OCI-LY7 (cell line): ENCODE results near the gene CD22. TPM values are rescaled to one million over a fixed set of nuclear protein-coding genes. Genes with fewer than 3 reads are reported as not detected.
"Not testable (repeated sequence)": the region's sequence is repeated elsewhere in the genome, so short reads cannot be mapped to it uniquely, and the experiment has no call there.

ENCODE experiments used
- BruUV-seq: library from RNA; stranded (reverse); fragments of 400-500 nt; replicated peaks from 2 replicates; lab custom pipeline; 2021; lab: Mats Ljungman, UMichigan
- CTCF ChIA-PET: fragments of 300-600 bp; sonication (Branson Sonifier 250); formaldehyde crosslinking; loops from one replicate; lab custom pipeline; 2022; ENCODE audit warnings: antibody characterized with exemption; ENCODE audit not compliant: unreplicated experiment; lab: Charles Lee
- POLR2A ChIA-PET: fragments of 300-600 bp; sonication (Branson Sonifier 250); formaldehyde crosslinking; loops from one replicate; lab custom pipeline; 2022; ENCODE audit warnings: antibody characterized with exemption; lab: Charles Lee
- DNase-seq: peaks from one replicate; pipeline ENCODE4 v3.0.0-alpha.2; 2015; ENCODE audit warnings: low spot score
- H2AFZ ChIP-seq: fragments of 200-600 bp; sonication (generic), shearing (Covaris generic); 2 replicates; pipeline ENCODE4 v1.6.1; 2014; ENCODE audit warnings: mild to moderate bottlenecking, antibody characterized with exemption, low read length, moderate library complexity
- H3K27ac ChIP-seq: fragments of 200-600 bp; sonication (generic); 2 replicates; pipeline ENCODE4 v1.5.1; 2014; ENCODE audit warnings: mixed run types, low read depth, mild to moderate bottlenecking, moderate library complexity, low read length, inconsistent platforms; ENCODE audit not compliant: poor library complexity, severe bottlenecking
- H3K36me3 ChIP-seq: fragments of 200-600 bp; sonication (generic); 2 replicates; pipeline ENCODE4 v1.6.1; 2014; ENCODE audit warnings: mild to moderate bottlenecking, antibody characterized with exemption, low read length, moderate library complexity, mixed read lengths; ENCODE audit not compliant: insufficient read depth
- H3K4me1 ChIP-seq: fragments of 200-600 bp; sonication (generic); 2 replicates; pipeline ENCODE4 v1.5.1; 2014; ENCODE audit warnings: mild to moderate bottlenecking, low read length; ENCODE audit not compliant: insufficient read depth, poor library complexity, severe bottlenecking
- H3K4me2 ChIP-seq: fragments of 200-600 bp; sonication (generic); 2 replicates; pipeline ENCODE4 v1.6.1; 2014; ENCODE audit warnings: mild to moderate bottlenecking, low read length
- H3K4me3 ChIP-seq: fragments of 200-600 bp; sonication (generic); 2 replicates; pipeline ENCODE4 v1.5.1; 2014; ENCODE audit warnings: mild to moderate bottlenecking, low read depth, low read length; ENCODE audit not compliant: poor library complexity, severe bottlenecking
- H3K79me2 ChIP-seq: fragments of 200-600 bp; sonication (generic); 2 replicates; pipeline ENCODE4 v1.6.1; 2016; ENCODE audit warnings: low read depth, mild to moderate bottlenecking, low read length, moderate library complexity, mixed read lengths; ENCODE audit not compliant: insufficient read depth
- H3K9me2 ChIP-seq: fragments of 200-600 bp; sonication (generic); 2 replicates; pipeline ENCODE4 v1.6.1; 2016; ENCODE audit warnings: mild to moderate bottlenecking, low read length, mixed read lengths; ENCODE audit not compliant: insufficient read depth
- H3K9me3 ChIP-seq: fragments of 200-600 bp; sonication (generic); 2 replicates; pipeline ENCODE4 v1.6.1; 2014; ENCODE audit warnings: mild to moderate bottlenecking, mixed run types, low read length, mixed read lengths
- H4K20me1 ChIP-seq: fragments of 200-600 bp; sonication (generic); 2 replicates; pipeline ENCODE4 v1.6.1; 2014; ENCODE audit warnings: mild to moderate bottlenecking, antibody characterized with exemption, low read length, moderate library complexity, mixed read lengths; ENCODE audit not compliant: insufficient read depth
- EZH2phosphoT487 ChIP-seq: fragments of 200-600 bp; sonication (generic); IDR thresholded peaks from 2 replicates; pipeline ENCODE4 v1.6.1; 2018; ENCODE audit warnings: low read depth, borderline replicate concordance, mild to moderate bottlenecking, mixed run types, antibody characterized with exemption, low read length, moderate library complexity, mixed read lengths
- intact Hi-C: fragments of 100-400 bp; cut with micrococcal nuclease; formaldehyde crosslinking; loops from one replicate; pipeline ENCODE4 v1.10.0; 2022; ENCODE audit not compliant: unreplicated experiment
- total RNA-seq, 2 experiments: library from RNA; depleted of rRNA in 1 of 2; stranded (reverse); fragments of >200 nt in 1 of 2; shearing (Covaris generic) in 1 of 2; gene quantifications; 2 replicates each; pipeline ENCODE4 v1.2.3, GENCODE V29; 2014 to 2022
- TF ChIP-seq, protein P1 (sequence below): fragments of 200-600 bp; sonication (generic); conservative IDR thresholded peaks from 2 replicates; pipeline ENCODE4 v1.5.1; 2014; ENCODE audit warnings: mild to moderate bottlenecking, antibody characterized with exemption, low read length, moderate library complexity, mixed read lengths

The CD22 gene
- total RNA-seq, 2 experiments from 2014 or later: 413 to 972 TPM

DNA sequence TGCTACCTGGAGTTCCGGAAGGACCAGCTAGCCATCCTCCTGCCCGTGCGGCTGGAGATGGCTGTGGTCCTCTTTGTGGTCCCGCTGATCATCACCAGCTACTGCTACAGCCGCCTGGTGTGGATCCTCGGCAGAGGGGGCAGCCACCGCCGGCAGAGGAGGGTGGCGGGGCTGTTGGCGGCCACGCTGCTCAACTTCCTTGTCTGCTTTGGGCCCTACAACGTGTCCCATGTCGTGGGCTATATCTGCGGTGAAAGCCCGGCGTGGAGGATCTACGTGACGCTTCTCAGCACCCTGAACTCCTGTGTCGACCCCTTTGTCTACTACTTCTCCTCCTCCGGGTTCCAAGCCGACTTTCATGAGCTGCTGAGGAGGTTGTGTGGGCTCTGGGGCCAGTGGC, 30.4 kb downstream of the CD22 start:
- H3K4me1 ChIP-seq, H3K27ac ChIP-seq, H2AFZ ChIP-seq, CTCF ChIA-PET, H3K4me2 ChIP-seq, H3K9me3 ChIP-seq, intact Hi-C loops, H3K79me2 ChIP-seq, BruUV-seq, H3K36me3 ChIP-seq, H3K9me2 ChIP-seq, POLR2A ChIA-PET, H3K4me3 ChIP-seq, H4K20me1 ChIP-seq, DNase-seq: not testable (repeated sequence)

DNA sequence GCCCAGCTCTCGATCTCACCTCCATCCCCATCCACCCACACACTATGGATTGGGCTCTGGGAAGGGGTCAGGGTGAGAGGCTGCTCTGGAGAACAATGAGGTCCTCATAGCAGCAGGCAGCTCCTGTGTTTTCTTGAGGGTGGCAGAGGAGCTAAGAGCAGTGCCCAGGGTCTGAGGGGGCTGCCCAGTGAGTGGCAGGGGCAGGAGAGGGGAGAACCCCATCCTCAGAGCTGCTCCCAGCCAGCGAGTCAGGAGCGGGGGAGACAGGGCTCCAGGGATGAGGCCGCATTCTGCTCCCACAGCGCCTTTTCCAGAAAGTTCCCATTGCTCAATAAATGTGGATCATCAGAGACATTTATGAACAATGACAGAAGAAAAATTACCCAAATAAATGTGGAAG, 31.1 kb downstream of the CD22 start:
- H4K20me1 ChIP-seq, H3K9me2 ChIP-seq, CTCF ChIA-PET, H3K27ac ChIP-seq, BruUV-seq, H3K4me3 ChIP-seq, H3K4me2 ChIP-seq, H3K79me2 ChIP-seq, H3K4me1 ChIP-seq, DNase-seq, H2AFZ ChIP-seq, H3K9me3 ChIP-seq, POLR2A ChIA-PET, intact Hi-C loops, H3K36me3 ChIP-seq: not testable (repeated sequence)

DNA sequence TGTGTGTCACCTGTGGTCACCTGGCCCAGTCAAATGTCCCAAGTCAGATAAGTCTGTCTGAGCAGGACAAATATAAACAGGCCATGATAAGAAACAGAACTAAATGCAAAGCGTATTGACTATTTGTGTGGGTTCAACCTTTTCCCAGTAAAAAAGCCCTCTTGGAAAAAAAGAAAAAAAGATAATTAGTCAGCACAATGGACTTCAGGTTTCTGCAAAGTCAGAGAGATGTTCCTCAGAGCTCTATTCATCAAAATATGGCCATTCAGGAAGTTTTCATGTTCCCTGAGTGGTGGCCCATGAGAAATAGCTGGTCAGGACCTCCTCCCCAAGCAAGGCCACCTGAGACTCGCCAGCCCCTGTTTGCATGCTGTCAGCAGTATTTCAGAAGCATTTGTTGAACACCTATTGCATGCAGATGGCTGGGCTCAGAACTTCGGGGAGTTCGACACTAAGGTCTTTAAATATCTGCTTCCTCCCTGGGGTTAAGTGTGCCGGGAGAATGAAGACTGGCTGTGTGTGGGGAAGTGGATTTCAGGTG, 32.0 kb downstream of the CD22 start:
- CTCF ChIA-PET: no interaction called here
- no peak overlapping the region for H3K27ac ChIP-seq
- H3K9me2 ChIP-seq: no peaks in the 10 kb centered on the region
- TF ChIP-seq, protein P1, sequence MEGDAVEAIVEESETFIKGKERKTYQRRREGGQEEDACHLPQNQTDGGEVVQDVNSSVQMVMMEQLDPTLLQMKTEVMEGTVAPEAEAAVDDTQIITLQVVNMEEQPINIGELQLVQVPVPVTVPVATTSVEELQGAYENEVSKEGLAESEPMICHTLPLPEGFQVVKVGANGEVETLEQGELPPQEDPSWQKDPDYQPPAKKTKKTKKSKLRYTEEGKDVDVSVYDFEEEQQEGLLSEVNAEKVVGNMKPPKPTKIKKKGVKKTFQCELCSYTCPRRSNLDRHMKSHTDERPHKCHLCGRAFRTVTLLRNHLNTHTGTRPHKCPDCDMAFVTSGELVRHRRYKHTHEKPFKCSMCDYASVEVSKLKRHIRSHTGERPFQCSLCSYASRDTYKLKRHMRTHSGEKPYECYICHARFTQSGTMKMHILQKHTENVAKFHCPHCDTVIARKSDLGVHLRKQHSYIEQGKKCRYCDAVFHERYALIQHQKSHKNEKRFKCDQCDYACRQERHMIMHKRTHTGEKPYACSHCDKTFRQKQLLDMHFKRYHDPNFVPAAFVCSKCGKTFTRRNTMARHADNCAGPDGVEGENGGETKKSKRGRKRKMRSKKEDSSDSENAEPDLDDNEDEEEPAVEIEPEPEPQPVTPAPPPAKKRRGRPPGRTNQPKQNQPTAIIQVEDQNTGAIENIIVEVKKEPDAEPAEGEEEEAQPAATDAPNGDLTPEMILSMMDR: no peak
- no peak for TF ChIP-seq EZH2phosphoT487
- no peak overlapping the region for H3K4me2 ChIP-seq
- H3K9me3 ChIP-seq: no peaks in the 10 kb centered on the region
- H3K79me2 ChIP-seq: no peaks in the 10 kb centered on the region
- H3K36me3 ChIP-seq: no peaks in the 10 kb centered on the region
- DNase-seq: no peak
- BruUV-seq: no TSS peak
- POLR2A ChIA-PET: interaction anchor here (0.5 to 1.1 kb wide), 2 partner anchors 41 to 170 kb away, joined by 3 to 4 read pairs; no protein-coding TSS in a partner anchor
- H3K4me3 ChIP-seq: no peak overlapping the region
- H3K4me1 ChIP-seq: peaks cover 5% of the 10 kb centered on the region
- intact Hi-C loops: no loop called here
- H4K20me1 ChIP-seq: no peaks in the 10 kb centered on the region
- no peak overlapping the region for H2AFZ ChIP-seq
